Keratinocyte (primary cell): ENCODE measurements around the gene SHISA9. TPM values are rescaled to one million over a fixed set of nuclear protein-coding genes. Genes with fewer than 3 reads are reported as not detected.

Experiments
- DNase-seq: peaks from one replicate; pipeline ENCODE4 v3.0.0-alpha.2; 2011; ENCODE audit warnings: low read depth, missing footprints, low spot score
- FAIRE-seq: peaks from 2 replicates; lab custom pipeline; 2011; peaks lifted over from hg19 to GRCh38; lab: Jason Lieb, UNC
- H2AFZ ChIP-seq: 2 replicates; pipeline ENCODE4 v1.6.0; 2012; ENCODE audit warnings: low read length, control low read depth, inconsistent platforms; ENCODE audit not compliant: control insufficient read depth
- H3K27ac ChIP-seq: 2 replicates; pipeline ENCODE4 v1.5.1; 2011; ENCODE audit warnings: low read length; ENCODE audit not compliant: control insufficient read depth, insufficient read depth
- H3K27me3 ChIP-seq: 3 replicates; pipeline ENCODE4 v1.6.0; 2011; ENCODE audit warnings: low read length; ENCODE audit not compliant: control insufficient read depth, insufficient read depth; ENCODE audit errors: extremely low read depth
- H3K36me3 ChIP-seq, 2 experiments: 2 replicates in 1 of 2; 3 replicates in 1 of 2; pipeline ENCODE4 v1.5.1; 2011; ENCODE audit warnings: low read length in 2 of 2, mild to moderate bottlenecking in 1 of 2; ENCODE audit not compliant: control insufficient read depth in 2 of 2, insufficient read depth in 2 of 2; ENCODE audit errors: extremely low read depth in 1 of 2
- H3K4me1 ChIP-seq: 3 replicates; pipeline ENCODE4 v1.5.1; 2011; ENCODE audit warnings: low read length; ENCODE audit not compliant: control insufficient read depth, insufficient read depth; ENCODE audit errors: extremely low read depth
- H3K4me2 ChIP-seq: 3 replicates; pipeline ENCODE4 v1.6.0; 2011; ENCODE audit warnings: low read depth, low read length; ENCODE audit not compliant: control insufficient read depth, insufficient read depth; ENCODE audit errors: extremely low read depth
- H3K4me3 ChIP-seq, 3 experiments: fragments of 200-600 bp in 1 of 3; sonication (generic) in 1 of 3; 2 replicates in 2 of 3; 3 replicates in 1 of 3; pipeline ENCODE4 v1.5.1; 2011 to 2016; ENCODE audit warnings: low read length in 3 of 3, mild to moderate bottlenecking in 3 of 3, control low read depth in 2 of 3, inconsistent platforms in 1 of 3, low read depth in 1 of 3, mixed read lengths in 1 of 3, mixed run types in 1 of 3, moderate library complexity in 1 of 3; ENCODE audit not compliant: control insufficient read depth in 2 of 3, insufficient read depth in 2 of 3; ENCODE audit errors: extremely low read depth in 1 of 3
- H3K79me2 ChIP-seq: 2 replicates; pipeline ENCODE4 v1.6.0; 2012; ENCODE audit warnings: low read length; ENCODE audit not compliant: control insufficient read depth, insufficient read depth
- H3K9ac ChIP-seq: 3 replicates; pipeline ENCODE4 v1.6.0; 2011; ENCODE audit warnings: low read length; ENCODE audit not compliant: control insufficient read depth, insufficient read depth; ENCODE audit errors: extremely low read depth
- H3K9me1 ChIP-seq: 3 replicates; pipeline ENCODE4 v1.6.0; 2011; ENCODE audit warnings: low read length; ENCODE audit not compliant: control insufficient read depth, insufficient read depth; ENCODE audit errors: extremely low read depth
- H3K9me3 ChIP-seq: 2 replicates; pipeline ENCODE4 v1.5.1; 2012; ENCODE audit warnings: low read depth, low read length; ENCODE audit not compliant: control insufficient read depth
- H4K20me1 ChIP-seq: 3 replicates; pipeline ENCODE4 v1.6.0; 2011; ENCODE audit warnings: low read length; ENCODE audit not compliant: control insufficient read depth, insufficient read depth; ENCODE audit errors: extremely low read depth
- EZH2 ChIP-seq: IDR thresholded peaks from one replicate; pipeline ENCODE4 v1.6.1; 2012; ENCODE audit warnings: inconsistent platforms, mild to moderate bottlenecking, low read length, moderate library complexity
- dilution Hi-C: fragments of 300-500 bp; cut with MboI; formaldehyde crosslinking; loops from one replicate; pipeline ENCODE4 v1.7.0; 2020; ENCODE audit warnings: low sequenced_read_pairs; ENCODE audit not compliant: extremely low pct_ligation_motif_present
- polyA plus RNA-seq, 5 experiments: library from polyadenylated mRNA; depleted of rRNA in 3 of 5; stranded (reverse) in 3 of 5; stranded (forward) in 1 of 5; unstranded in 1 of 5; fragments of >200 nt; gene quantifications; 1 replicate in 1 of 5; 2 replicates in 3 of 5; 3 replicates in 1 of 5; pipeline versions ENCODE4 v1.2.1 to v1.2.3, GENCODE V29; 2011 to 2012; ENCODE audit warnings: missing spikeins in 2 of 5, low read depth in 1 of 5, low replicate concordance in 1 of 5
- TF ChIP-seq, protein P1 (sequence below), 3 experiments: IDR thresholded peaks in 1 of 3; conservative IDR thresholded peaks in 1 of 3; optimal IDR thresholded peaks in 1 of 3; 2 replicates in 2 of 3; 3 replicates in 1 of 3; pipeline versions ENCODE3 to v1.5.1; 2011; ENCODE audit warnings: low read length in 3 of 3, mild to moderate bottlenecking in 3 of 3, moderate library complexity in 2 of 3, control low read depth in 1 of 3, inconsistent platforms in 1 of 3; ENCODE audit not compliant: insufficient read depth in 2 of 3; ENCODE audit errors: extremely low read depth in 1 of 3

The SHISA9 gene
- polyA plus RNA-seq, 1 donor (not counting 4 experiments of a cell fraction or from before 2014, with no cell fraction given): 0.28 TPM

DNA sequence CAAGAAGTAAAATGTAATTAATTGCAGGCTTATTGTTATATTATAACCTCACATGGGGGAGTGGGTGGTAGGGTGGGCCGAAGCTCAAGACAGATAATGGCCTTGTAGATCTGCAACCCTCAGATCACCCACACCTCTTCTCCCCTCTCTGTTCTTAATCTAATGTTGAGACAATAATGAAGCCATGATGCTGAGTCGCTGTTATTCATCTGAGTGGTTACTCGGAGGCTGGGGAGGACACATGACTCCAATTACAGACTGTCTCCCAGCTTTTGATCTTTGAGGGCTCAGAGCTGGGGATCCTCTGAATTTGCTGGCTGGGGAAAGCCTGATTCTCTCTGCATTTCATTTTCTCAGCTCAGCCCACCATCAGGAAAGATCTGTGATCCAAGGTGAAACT is 275.3 kb downstream of the SHISA9 start:
- no peak overlapping the region for H2AFZ ChIP-seq
- H3K9ac ChIP-seq: no peak overlapping the region
- dilution Hi-C loops: no loop called here
- DNase-seq (no peak), FAIRE-seq (no peak)
- no peaks in the 10 kb centered on the region for H3K9me1 ChIP-seq
- H3K9me3 ChIP-seq: no peaks in the 10 kb centered on the region
- no peak overlapping the region for H3K4me3 ChIP-seq
- no peak for TF ChIP-seq EZH2
- TF ChIP-seq, protein P1, sequence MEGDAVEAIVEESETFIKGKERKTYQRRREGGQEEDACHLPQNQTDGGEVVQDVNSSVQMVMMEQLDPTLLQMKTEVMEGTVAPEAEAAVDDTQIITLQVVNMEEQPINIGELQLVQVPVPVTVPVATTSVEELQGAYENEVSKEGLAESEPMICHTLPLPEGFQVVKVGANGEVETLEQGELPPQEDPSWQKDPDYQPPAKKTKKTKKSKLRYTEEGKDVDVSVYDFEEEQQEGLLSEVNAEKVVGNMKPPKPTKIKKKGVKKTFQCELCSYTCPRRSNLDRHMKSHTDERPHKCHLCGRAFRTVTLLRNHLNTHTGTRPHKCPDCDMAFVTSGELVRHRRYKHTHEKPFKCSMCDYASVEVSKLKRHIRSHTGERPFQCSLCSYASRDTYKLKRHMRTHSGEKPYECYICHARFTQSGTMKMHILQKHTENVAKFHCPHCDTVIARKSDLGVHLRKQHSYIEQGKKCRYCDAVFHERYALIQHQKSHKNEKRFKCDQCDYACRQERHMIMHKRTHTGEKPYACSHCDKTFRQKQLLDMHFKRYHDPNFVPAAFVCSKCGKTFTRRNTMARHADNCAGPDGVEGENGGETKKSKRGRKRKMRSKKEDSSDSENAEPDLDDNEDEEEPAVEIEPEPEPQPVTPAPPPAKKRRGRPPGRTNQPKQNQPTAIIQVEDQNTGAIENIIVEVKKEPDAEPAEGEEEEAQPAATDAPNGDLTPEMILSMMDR (optimal IDR thresholded peaks at IDR 0.05 in 1 of 3, IDR thresholded peaks at IDR 0.05 in 1 of 3, conservative IDR thresholded peaks at IDR 0.05 in 1 of 3; ENCODE audit: extremely low read depth in 1 of 3, insufficient read depth in 2 of 3, low read length in 3 of 3): no peak
- H3K4me1 ChIP-seq: no peaks in the 10 kb centered on the region
- H3K27ac ChIP-seq: no peak overlapping the region
- no peaks in the 10 kb centered on the region for H3K36me3 ChIP-seq
- no peaks in the 10 kb centered on the region for H4K20me1 ChIP-seq
- no peaks in the 10 kb centered on the region for H3K27me3 ChIP-seq
- no peak overlapping the region for H3K4me2 ChIP-seq
- H3K79me2 ChIP-seq: no peaks in the 10 kb centered on the region

DNA sequence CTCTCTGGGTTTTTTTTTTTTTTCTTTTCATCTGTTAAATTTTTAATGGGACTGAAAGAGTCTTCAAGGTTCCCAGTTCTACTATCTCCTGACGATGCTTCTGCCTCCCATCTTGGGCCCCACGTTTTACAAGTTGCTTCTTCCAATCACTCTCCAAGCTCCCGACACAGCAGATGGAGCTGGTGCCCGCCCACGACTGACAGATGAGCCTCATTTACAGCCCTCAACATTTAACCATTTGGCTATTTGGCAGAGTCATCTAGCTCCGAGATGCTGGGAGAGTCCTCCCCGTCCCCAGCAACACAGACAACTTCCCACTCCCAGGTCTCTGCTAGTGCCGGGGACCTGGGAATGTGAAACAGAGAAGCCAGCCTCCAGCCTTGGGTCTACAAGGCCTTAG is 276.9 kb downstream of the SHISA9 start:
- dilution Hi-C loops: no loop called here
- no peaks in the 10 kb centered on the region for H3K9me3 ChIP-seq

More for the DNA sequence above, 276.9 kb downstream of the SHISA9 start:
- TF ChIP-seq EZH2: no peak
- TF ChIP-seq, protein P1 (optimal IDR thresholded peaks at IDR 0.05 in 1 of 3, IDR thresholded peaks at IDR 0.05 in 1 of 3, conservative IDR thresholded peaks at IDR 0.05 in 1 of 3; ENCODE audit: extremely low read depth in 1 of 3, insufficient read depth in 2 of 3, low read length in 3 of 3): no peak
- no peaks in the 10 kb centered on the region for H4K20me1 ChIP-seq
- DNase-seq: no peak
- H3K36me3 ChIP-seq: no peaks in the 10 kb centered on the region
- no peak overlapping the region for H3K9ac ChIP-seq
- no peaks in the 10 kb centered on the region for H3K79me2 ChIP-seq
- no peaks in the 10 kb centered on the region for H3K9me1 ChIP-seq
- H3K4me3 ChIP-seq: no peak overlapping the region
- no peaks in the 10 kb centered on the region for H3K4me1 ChIP-seq
- FAIRE-seq: no peak
- H2AFZ ChIP-seq: no peak overlapping the region
- H3K27me3 ChIP-seq: no peaks in the 10 kb centered on the region
- H3K27ac ChIP-seq: no peak overlapping the region
- H3K4me2 ChIP-seq: no peak overlapping the region
